Omental fat pad (tissue), 4 donors: ENCODE results near the gene SPIN1. TPM values are rescaled to one million over a fixed set of nuclear protein-coding genes. Genes with fewer than 3 reads are reported as not detected.
A peak's percentile ranks its signal among the peaks of the same experiment; 100 is the strongest.
"Not testable (repeated sequence)": the region's sequence is repeated elsewhere in the genome, so short reads cannot be mapped to it uniquely, and the experiment has no call there.

Source experiments
- ATAC-seq: fragments of 150-250 bp; one replicate; pipeline ENCODE4 v1.9.1; 2016; ENCODE audit warnings: mild to moderate bottlenecking, moderate library complexity; ENCODE audit not compliant: low FRiP score
- DNase-seq: peaks from one replicate; pipeline ENCODE4 v3.0.0-alpha.2; 2019; ENCODE audit warnings: low spot score
- total RNA-seq, 4 donors: library from RNA; depleted of rRNA; stranded (reverse); fragments of >200 nt; gene quantifications; one replicate each; pipeline ENCODE4 v1.1.0, GENCODE V29; 2016
- TF ChIP-seq, protein P1 (sequence below), 3 donors: fragments of 450-650 bp; IDR thresholded peaks; one replicate each; pipeline ENCODE4 v1.5.1; 2016 to 2017; ENCODE audit warnings: antibody characterized with exemption in 3 of 3, mild to moderate bottlenecking in 3 of 3, moderate library complexity in 2 of 3

SPIN1 gene
- total RNA-seq, 4 donors from 2014 or later = 44.8 to 66.4 (median 49.1) TPM

DNA sequence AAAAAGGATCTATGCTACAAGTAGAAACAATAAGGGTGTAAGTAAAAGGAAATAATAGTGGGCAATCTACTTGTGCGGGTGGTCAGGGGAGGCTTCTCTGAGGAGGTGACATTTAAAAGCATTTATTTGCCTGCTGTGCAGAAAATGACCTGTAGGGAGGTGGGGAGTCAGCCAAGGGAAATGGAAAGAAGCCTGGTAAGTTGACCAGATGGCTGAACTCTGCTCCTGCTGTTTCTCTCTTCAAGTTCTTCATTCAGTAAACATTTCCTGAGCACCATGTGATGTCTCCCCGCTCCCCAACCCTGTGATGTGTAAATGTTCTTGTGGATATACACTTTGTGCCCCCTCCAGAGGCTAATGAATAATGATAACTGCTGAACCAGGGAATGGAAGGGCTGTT is 9.9 kb upstream of the SPIN1 start:
- ATAC-seq (no peak), DNase-seq (no peak)
- TF ChIP-seq, protein P1, sequence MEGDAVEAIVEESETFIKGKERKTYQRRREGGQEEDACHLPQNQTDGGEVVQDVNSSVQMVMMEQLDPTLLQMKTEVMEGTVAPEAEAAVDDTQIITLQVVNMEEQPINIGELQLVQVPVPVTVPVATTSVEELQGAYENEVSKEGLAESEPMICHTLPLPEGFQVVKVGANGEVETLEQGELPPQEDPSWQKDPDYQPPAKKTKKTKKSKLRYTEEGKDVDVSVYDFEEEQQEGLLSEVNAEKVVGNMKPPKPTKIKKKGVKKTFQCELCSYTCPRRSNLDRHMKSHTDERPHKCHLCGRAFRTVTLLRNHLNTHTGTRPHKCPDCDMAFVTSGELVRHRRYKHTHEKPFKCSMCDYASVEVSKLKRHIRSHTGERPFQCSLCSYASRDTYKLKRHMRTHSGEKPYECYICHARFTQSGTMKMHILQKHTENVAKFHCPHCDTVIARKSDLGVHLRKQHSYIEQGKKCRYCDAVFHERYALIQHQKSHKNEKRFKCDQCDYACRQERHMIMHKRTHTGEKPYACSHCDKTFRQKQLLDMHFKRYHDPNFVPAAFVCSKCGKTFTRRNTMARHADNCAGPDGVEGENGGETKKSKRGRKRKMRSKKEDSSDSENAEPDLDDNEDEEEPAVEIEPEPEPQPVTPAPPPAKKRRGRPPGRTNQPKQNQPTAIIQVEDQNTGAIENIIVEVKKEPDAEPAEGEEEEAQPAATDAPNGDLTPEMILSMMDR (IDR thresholded peaks at IDR 0.05) = no peak

DNA sequence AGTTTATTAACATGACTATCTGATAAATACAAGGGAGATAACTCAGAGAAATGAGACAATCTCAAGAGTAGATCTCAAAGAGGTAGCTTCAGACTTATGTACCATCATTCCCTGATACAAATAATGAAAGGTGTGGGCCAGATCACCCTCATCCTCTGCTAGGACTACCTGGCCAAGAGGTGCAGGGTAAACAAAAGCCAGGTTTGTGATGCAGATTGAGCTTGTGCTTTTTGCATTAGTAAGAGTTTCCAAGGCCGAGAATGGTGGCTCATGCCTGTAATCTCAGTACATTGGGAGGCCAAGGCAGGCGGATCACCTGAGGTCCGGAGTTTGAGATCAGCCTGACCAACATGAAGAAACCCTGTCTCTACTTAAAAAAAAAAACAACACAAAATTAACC is 8.9 kb upstream of the SPIN1 start:
- no peak for ATAC-seq
- TF ChIP-seq, protein P1 (IDR thresholded peaks at IDR 0.05) = no peak
- no peak for DNase-seq

DNA sequence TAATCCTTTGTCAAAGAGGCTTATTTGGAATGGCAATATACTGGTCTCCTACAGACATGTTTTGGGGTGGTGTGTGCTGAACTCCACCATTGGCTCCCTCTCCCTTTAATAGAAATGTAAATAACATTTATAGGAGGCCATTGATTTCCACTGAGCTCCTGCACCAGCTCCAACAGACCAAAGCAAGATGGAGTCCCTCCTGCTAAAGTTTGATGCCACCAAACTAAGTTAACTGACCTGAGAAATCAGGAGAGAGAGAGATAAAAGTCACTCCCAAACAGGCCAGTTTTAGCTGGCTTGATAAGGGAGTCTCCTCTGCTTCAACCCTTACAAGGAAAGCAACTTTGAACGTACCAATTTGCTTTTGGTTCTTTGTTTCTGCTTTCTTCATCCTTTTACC is 8.1 kb upstream of the SPIN1 start:
- no peak for ATAC-seq
- no peak for DNase-seq
- TF ChIP-seq, protein P1 (IDR thresholded peaks at IDR 0.05) = no peak

DNA sequence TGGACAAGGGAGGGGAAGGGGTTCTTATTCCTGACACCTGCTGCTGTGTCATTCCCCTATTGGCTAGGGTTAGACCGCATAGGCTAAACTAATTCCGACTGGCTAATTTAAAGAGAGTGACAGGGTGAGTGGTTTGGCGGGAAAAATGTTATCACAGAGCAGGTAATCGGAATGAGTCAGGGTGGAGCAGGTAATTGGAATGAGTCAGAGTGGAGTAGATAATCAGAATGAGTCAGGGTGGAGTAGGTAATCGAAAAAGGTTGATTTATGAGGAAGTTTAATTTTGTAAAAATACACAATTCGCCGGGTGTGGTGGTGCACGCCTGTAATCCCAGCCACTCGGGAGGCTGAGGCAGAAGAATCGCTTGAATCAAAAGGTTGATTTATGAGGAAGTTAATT is 6.9 kb upstream of the SPIN1 start:
- not testable (repeated sequence) for ATAC-seq, DNase-seq

GRCh38 chr9:88383176-88383575 is 5.1 kb upstream of the SPIN1 start:
- ATAC-seq (no peak), DNase-seq (no peak)
- TF ChIP-seq, protein P1 (IDR thresholded peaks at IDR 0.05) = no peak

DNA sequence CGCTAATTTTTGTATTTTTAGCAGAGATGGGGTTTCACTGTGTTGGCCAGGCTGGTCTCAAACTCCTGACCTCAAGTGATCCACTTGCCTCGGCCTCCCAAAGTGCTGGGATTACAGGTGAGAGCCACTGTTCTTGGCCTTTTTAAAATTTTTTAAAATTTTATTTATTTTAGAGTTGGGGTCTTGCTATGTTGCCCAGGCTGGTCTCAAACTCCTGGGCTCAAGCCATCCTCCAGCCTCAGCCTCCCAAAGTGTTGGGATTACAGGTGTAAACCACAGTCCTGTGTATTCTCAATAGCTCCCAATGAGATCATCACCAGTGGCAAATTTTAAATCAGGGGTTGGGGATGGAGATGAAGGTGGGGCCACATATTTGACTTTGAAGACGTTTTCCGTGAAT is 2.1 kb upstream of the SPIN1 start:
- DNase-seq, ATAC-seq: not testable (repeated sequence)

- TF ChIP-seq, protein P1 (IDR thresholded peaks at IDR 0.05) = no peak
- DNase-seq = no peak
- peak; percentile 9 for ATAC-seq
These were observed 1.1 kb upstream of the SPIN1 start for GRCh38 chr9:88387036-88387551.

DNA sequence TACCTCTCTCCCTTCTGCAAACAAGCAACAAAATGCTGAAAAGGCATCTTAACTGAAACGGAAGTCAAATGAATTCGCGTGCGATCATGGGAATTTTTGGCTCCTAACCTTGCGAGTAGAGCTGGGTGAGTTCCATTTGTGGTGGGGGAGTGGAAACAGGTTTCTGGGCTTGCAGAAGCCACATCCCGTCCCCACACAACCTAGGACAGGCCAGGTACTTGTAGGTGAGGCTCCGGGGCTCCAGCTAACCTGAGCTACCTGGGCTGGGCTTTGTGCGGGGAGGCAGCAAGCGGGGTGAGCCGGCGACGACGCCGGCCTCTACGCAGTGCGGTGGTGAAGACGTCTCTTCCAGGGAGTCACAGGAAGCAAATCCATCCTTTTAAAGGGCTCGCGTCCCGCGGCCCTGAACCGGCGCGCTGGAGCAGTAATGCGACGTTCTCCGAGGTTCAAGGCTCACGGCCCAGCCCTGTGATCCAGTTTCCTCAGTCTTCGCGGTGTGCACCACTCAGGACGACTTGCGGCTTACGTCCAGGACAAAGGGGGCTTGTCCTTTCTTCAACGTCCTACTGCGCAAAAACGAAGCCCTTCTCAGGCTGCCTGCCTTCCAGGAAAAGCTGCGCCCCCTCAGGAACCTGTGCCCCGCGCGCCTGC is 567 bp upstream of the SPIN1 start:
- TF ChIP-seq, protein P1 (IDR thresholded peaks at IDR 0.05) = no peak
- ATAC-seq (peak; percentile 59), DNase-seq (no peak)
